ENCODE data around the gene DEXI. TPM values are rescaled to one million over a fixed set of nuclear protein-coding genes. Genes with fewer than 3 reads are reported as not detected.

Gene DEXI
- total and polyA plus RNA-seq, 2 of the 13 experiments (the other 11 are each of a cell fraction or from before 2014, with no cell fraction given) = 51.5 to 70.4 TPM

GRCh38 chr16:10964039-10964890 is 22.0 kb upstream of the DEXI start (continued):
- TF ChIP-seq PRDM10 (CRISPR knock-in tag; IDR thresholded peaks at IDR 0.05; ENCODE audit: low read depth) = no peak

- CTCF ChIA-PET (ENCODE audit: low intra/inter-chr PET ratio, low total read pairs) = no interaction called here
- 89% methylated on average over 7 of the region's 7 CpGs for WGBS (ENCODE audit: low lambda C conversion rate)
Observed at GRCh38 chr16:10961231-10961630, 19.0 kb upstream of the DEXI start.

More at GRCh38 chr16:10961231-10961630, 19.0 kb upstream of the DEXI start:
- ATAC-seq = no peak
- in situ Hi-C loops (cut with HindIII; ENCODE audit: extremely low pct_ligation_motif_present, low pct_unique_long_range_greater_than_20kb) = loop anchor here (10.0 kb wide), 1 partner anchor 404 kb away; no protein-coding TSS in a partner anchor
- Histone ChIP-seq H3K4me1 (ENCODE audit: insufficient read depth, low read length) (peaks cover 5% of the 10 kb centered on the region), H3K4me2 (ENCODE audit: low read depth, low read length) (no peak overlapping the region), H3K27ac (ENCODE audit: extremely low read length, insufficient read depth, low read length) (no peak overlapping the region), H3K79me2 (ENCODE audit: insufficient read depth, low read length) (no peaks in the 10 kb centered on the region), H3K4me3 (replicated peaks in 1 of 3; ENCODE audit: insufficient read depth in 1 of 3, low read depth in 2 of 3, low read length in 3 of 3) (no peak overlapping the region), H3K27me3 (ENCODE audit: control insufficient read depth in 1 of 2, insufficient read depth in 2 of 2, low read length in 2 of 2) (no peaks in the 10 kb centered on the region), H3K9me3 (ENCODE audit: low read length) (no peaks in the 10 kb centered on the region), H3K36me3 (replicated peaks in 1 of 2; ENCODE audit: control insufficient read depth in 1 of 2, insufficient read depth in 2 of 2, low read length in 2 of 2) (peaks cover 10 to 31% of the 10 kb centered on the region in 2 experiments), H2AFZ (ENCODE audit: low read length) (no peak overlapping the region), H3K9ac (ENCODE audit: insufficient read depth, low read depth, low read length) (no peak overlapping the region), H4K20me1 (ENCODE audit: insufficient read depth, low read length) (no peaks in the 10 kb centered on the region; the same call in 1 of the 2 replicates)
- no TSS peak for BruUV-seq (replicated peaks)
- intact Hi-C loops (cut with micrococcal nuclease; ENCODE audit: unreplicated experiment) = loop anchor here (5.0 kb wide), 1 partner anchor 571 kb away; no protein-coding TSS in a partner anchor
- DNase-seq (ENCODE audit: low spot score) = no peak
- POLR2A ChIA-PET = no interaction called here
- no peak for TF ChIP-seq TEAD2 (CRISPR knock-in tag; IDR thresholded peaks at IDR 0.05)
- TF ChIP-seq ZNF607 (CRISPR knock-in tag; IDR thresholded peaks at IDR 0.05; ENCODE audit: borderline replicate concordance) = no peak
- no peak for TF ChIP-seq ZBTB2 (CRISPR knock-in tag; IDR thresholded peaks at IDR 0.05; ENCODE audit: low read depth)
- TF ChIP-seq ZNF879 (CRISPR knock-in tag; IDR thresholded peaks at IDR 0.05) = no peak
- no peak for TF ChIP-seq ZNF672 (CRISPR knock-in tag; IDR thresholded peaks at IDR 0.05)
- TF ChIP-seq MED1 (CRISPR knock-in tag; IDR thresholded peaks at IDR 0.05) = no peak
- no peak for TF ChIP-seq ZNF260 (CRISPR knock-in tag; IDR thresholded peaks at IDR 0.05; ENCODE audit: borderline replicate concordance, low read depth)
- TF ChIP-seq ZBTB26 (CRISPR knock-in tag; IDR thresholded peaks at IDR 0.05; ENCODE audit: borderline replicate concordance) = no peak
- no peak for TF ChIP-seq ZNF687 (CRISPR knock-in tag; IDR thresholded peaks at IDR 0.05)
- no peak for TF ChIP-seq CHD2 (IDR thresholded peaks at IDR 0.05; ENCODE audit: low read depth, low read length)
- no peak for FAIRE-seq
